CD4-positive, alpha-beta T cell treated with Interleukin-15 for 1 hour (primary cell): ENCODE results near the gene TVP23B.
"Not testable (repeated sequence)": the region's sequence is repeated elsewhere in the genome, so short reads cannot be mapped to it uniquely, and the experiment has no call there.

Experiments used
- DNase-seq: peaks from one replicate; pipeline ENCODE4 v3.0.0-alpha.2; 2020

TVP23B gene

GRCh38 chr17:18794841-18795240, 13.9 kb downstream of the TVP23B start:
- not testable (repeated sequence) for DNase-seq

- not testable (repeated sequence) for DNase-seq
Measured at GRCh38 chr17:18796887-18797286, 15.9 kb downstream of the TVP23B start.

GRCh38 chr17:18803458-18804245, 22.7 kb downstream of the TVP23B start:
- not testable (repeated sequence) for DNase-seq

GRCh38 chr17:18815924-18816323, 34.9 kb downstream of the TVP23B start:
- DNase-seq = not testable (repeated sequence)

- peak; percentile 22 for DNase-seq
Measured at GRCh38 chr17:18816489-18817371, 35.7 kb downstream of the TVP23B start.

- not testable (repeated sequence) for DNase-seq
Measured at GRCh38 chr17:18821430-18821829, 40.4 kb downstream of the TVP23B start.

- DNase-seq = not testable (repeated sequence)
Measured at GRCh38 chr17:18827613-18828012, 46.6 kb downstream of the TVP23B start.

GRCh38 chr17:18848501-18848900, 67.5 kb downstream of the TVP23B start:
- no peak for DNase-seq

- no peak for DNase-seq
Measured at GRCh38 chr17:18850679-18851078, 69.7 kb downstream of the TVP23B start.

GRCh38 chr17:18851201-18851600, 70.2 kb downstream of the TVP23B start:
- no peak for DNase-seq

- DNase-seq = no peak
Measured at GRCh38 chr17:18854956-18855355, 74.0 kb downstream of the TVP23B start.

- DNase-seq = peak; percentile 88
Measured at GRCh38 chr17:18855831-18856569, 75.0 kb downstream of the TVP23B start.
